Upper lobe of left lung (tissue), 6 donors: ENCODE measurements around the gene NKPD1. TPM values are rescaled to one million over a fixed set of nuclear protein-coding genes. Genes with fewer than 3 reads are reported as not detected.

Source experiments
- ATAC-seq, 2 donors: fragments of 200-7000 bp; cut with Tn5 transposase; one replicate each; pipeline ENCODE4 v1.9.1; 2022; ENCODE audit warnings: mild to moderate bottlenecking in 2 of 2, moderate library complexity in 2 of 2; ENCODE audit not compliant: low FRiP score in 2 of 2
- DNase-seq, 2 donors: peaks; one replicate each; pipeline ENCODE4 v3.0.0-alpha.2; 2019 to 2020
- H3K27ac ChIP-seq, 4 donors: fragments of 200-600 bp; sonication (generic); one replicate each; pipeline ENCODE4 v1.5.1; 2016 to 2019
- H3K27me3 ChIP-seq, 4 donors: fragments of 200-600 bp; sonication (generic); one replicate each; pipeline ENCODE4 v1.5.1; 2017 to 2019
- H3K36me3 ChIP-seq, 4 donors: fragments of 200-600 bp; sonication (generic); one replicate each; pipeline ENCODE4 v1.5.1; 2016 to 2019
- H3K4me1 ChIP-seq, 4 donors: fragments of 200-600 bp; sonication (generic); one replicate each; pipeline ENCODE4 v1.5.1; 2018 to 2019
- H3K4me3 ChIP-seq, 4 donors: fragments of 200-600 bp; sonication (generic); one replicate each; pipeline ENCODE4 v1.5.1; 2017 to 2019; ENCODE audit warnings: mild to moderate bottlenecking in 2 of 4, moderate library complexity in 1 of 4
- H3K9me3 ChIP-seq, 4 donors: fragments of 200-600 bp; sonication (generic); one replicate each; pipeline ENCODE4 v1.5.1; 2018 to 2019
- EP300 ChIP-seq, 4 donors: sonication (generic); formaldehyde crosslinking; IDR thresholded peaks; one replicate each; pipeline ENCODE4 v1.5.1; 2017; ENCODE audit warnings: antibody characterized with exemption in 4 of 4, control low read depth in 2 of 4
- POLR2A ChIP-seq, 4 donors: fragments of 450-650 bp; IDR thresholded peaks; one replicate each; pipeline ENCODE4 v1.5.1; 2016 to 2017; ENCODE audit warnings: antibody characterized with exemption in 4 of 4, mild to moderate bottlenecking in 2 of 4
- POLR2AphosphoS5 ChIP-seq, 2 donors: sonication (generic); formaldehyde crosslinking; IDR thresholded peaks; one replicate each; pipeline ENCODE4 v1.5.1; 2017; ENCODE audit warnings: antibody characterized with exemption in 2 of 2
- WGBS, 2 donors: methylation state at CpG; one replicate each; pipeline ENCODE4 v1.1.5; 2017 to 2018; 5-methylcytosine and 5-hydroxymethylcytosine counted together
- total RNA-seq, 6 donors: library from RNA; depleted of rRNA in 4 of 6; stranded (reverse); fragments of >200 nt in 4 of 6; gene quantifications; one replicate each; pipeline versions ENCODE4 v1.1.0 to v1.2.1, GENCODE V29; 2016 to 2021
- TF ChIP-seq, protein P1 (sequence below), 6 experiments: fragments of 450-650 bp in 4 of 6; fragments of 200-600 bp in 2 of 6; sonication (generic) in 2 of 6; IDR thresholded peaks; one replicate each; pipeline ENCODE4 v1.5.1; 2016 to 2019; ENCODE audit warnings: antibody characterized with exemption in 6 of 6
- donor health status: DM: no; HTN: no; CAD: no; lungs with moderate emphysema.
- donor health status: DM: no; HTN: yes; CAD: no; lungs with severe emphysema.

NKPD1 gene
- total RNA-seq, 6 donors from 2014 or later = under 0.01 to 1.00 (median 0.17) TPM; not detected in 1

DNA sequence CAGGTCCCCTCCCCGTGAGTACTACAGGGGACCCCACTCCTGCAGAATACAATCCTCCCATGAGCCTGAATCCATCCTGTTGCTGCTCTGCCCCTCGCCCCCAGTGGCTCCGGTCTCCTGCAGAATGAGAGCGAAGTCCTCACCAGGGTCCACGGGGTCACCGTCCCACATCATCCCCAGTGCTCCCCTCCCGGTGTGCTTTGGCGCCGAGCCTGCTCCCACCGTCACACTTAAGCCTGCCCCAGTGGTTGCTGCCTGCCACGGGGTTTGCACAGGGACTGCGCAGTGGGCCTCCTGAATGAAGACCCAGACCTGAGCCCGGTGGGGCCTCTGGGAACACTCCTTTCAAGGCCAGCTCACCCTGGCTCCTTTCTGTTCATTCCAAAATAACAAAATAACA lies 30.5 kb downstream of the NKPD1 start:
- Histone ChIP-seq H3K4me1 (peaks cover 0 to 9% (median 2%) of the 10 kb centered on the region in 4 donors), H3K27ac (no peak overlapping the region), H3K9me3 (no peaks in the 10 kb centered on the region), H3K36me3 (peaks cover 0 to 5% (median 0%) of the 10 kb centered on the region in 4 donors), H3K27me3 (no peaks in the 10 kb centered on the region), H3K4me3 (no peak overlapping the region)
- no peak for ATAC-seq
- WGBS, 2 donors = 97 to 100% methylated on average over 5 to 13 of the region's 13 CpGs
- no peak for DNase-seq
- TF ChIP-seq, protein P1, sequence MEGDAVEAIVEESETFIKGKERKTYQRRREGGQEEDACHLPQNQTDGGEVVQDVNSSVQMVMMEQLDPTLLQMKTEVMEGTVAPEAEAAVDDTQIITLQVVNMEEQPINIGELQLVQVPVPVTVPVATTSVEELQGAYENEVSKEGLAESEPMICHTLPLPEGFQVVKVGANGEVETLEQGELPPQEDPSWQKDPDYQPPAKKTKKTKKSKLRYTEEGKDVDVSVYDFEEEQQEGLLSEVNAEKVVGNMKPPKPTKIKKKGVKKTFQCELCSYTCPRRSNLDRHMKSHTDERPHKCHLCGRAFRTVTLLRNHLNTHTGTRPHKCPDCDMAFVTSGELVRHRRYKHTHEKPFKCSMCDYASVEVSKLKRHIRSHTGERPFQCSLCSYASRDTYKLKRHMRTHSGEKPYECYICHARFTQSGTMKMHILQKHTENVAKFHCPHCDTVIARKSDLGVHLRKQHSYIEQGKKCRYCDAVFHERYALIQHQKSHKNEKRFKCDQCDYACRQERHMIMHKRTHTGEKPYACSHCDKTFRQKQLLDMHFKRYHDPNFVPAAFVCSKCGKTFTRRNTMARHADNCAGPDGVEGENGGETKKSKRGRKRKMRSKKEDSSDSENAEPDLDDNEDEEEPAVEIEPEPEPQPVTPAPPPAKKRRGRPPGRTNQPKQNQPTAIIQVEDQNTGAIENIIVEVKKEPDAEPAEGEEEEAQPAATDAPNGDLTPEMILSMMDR (IDR thresholded peaks at IDR 0.05) = no peak
- TF ChIP-seq POLR2A (IDR thresholded peaks at IDR 0.05) (no peak), POLR2AphosphoS5 (IDR thresholded peaks at IDR 0.05) (no peak), EP300 (IDR thresholded peaks at IDR 0.05) (no peak)

DNA sequence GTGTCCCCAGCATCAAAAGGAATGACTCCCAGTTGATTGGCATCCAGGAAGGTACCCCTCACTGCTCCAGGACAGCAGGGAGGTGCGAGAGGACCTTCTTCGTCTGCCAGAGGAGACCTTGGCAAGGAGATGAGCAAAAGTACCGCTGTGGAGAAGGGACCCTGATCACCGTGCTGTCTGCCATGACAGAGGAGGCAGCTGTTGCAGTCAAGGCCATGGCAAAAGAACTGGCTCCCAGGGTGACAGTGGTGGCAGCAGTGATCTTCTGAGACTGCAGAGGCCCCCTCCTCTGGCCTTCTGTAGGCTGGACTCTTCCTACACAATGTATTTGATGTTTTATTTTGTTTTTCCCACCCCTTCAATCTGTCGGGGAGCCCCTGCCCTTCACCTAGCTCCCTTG lies 32.0 kb downstream of the NKPD1 start:
- ATAC-seq = no peak

DNA sequence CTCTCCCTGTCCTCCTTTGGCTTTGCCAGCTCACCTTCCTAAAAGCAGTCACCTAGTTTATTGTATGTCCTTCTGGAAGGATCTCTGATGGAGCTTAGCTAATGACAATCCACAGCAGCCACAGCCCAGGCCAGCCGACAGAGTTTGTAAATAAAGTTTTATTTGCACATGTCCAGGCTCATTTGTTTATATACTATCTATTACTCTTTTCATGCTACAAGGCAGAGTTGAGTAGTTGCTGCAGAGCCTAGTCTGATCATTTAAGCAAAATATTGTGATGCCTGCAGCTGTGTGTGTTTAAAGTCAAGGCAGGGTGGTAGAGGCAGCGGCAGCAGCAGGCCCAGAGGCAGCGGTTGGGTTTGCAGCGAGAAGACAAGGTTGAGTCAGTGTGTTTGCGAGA lies 32.6 kb downstream of the NKPD1 start:
- Histone ChIP-seq H3K4me1 (peaks cover 0 to 11% (median 2%) of the 10 kb centered on the region in 4 donors), H3K9me3 (no peaks in the 10 kb centered on the region), H3K27me3 (no peaks in the 10 kb centered on the region), H3K4me3 (no peak overlapping the region), H3K27ac (no peak overlapping the region), H3K36me3 (peaks cover 0 to 5% (median 0%) of the 10 kb centered on the region in 4 donors)
- ATAC-seq (no peak), DNase-seq (no peak)
- 94 to 95% methylated on average over 5 of the region's 5 CpGs for WGBS, 2 donors
- TF ChIP-seq POLR2A (IDR thresholded peaks at IDR 0.05) = no peak
- no peak for TF ChIP-seq POLR2AphosphoS5 (IDR thresholded peaks at IDR 0.05)
- no peak for TF ChIP-seq EP300 (IDR thresholded peaks at IDR 0.05)
- TF ChIP-seq, protein P1 (IDR thresholded peaks at IDR 0.05) = no peak

More for the DNA sequence above, 32.0 kb downstream of the NKPD1 start:
- Histone ChIP-seq H3K4me1 (peaks cover 0 to 9% (median 2%) of the 10 kb centered on the region in 4 donors), H3K27me3 (no peaks in the 10 kb centered on the region), H3K36me3 (peaks cover 0 to 5% (median 0%) of the 10 kb centered on the region in 4 donors), H3K4me3 (no peak overlapping the region), H3K9me3 (no peaks in the 10 kb centered on the region), H3K27ac (no peak overlapping the region)
- DNase-seq = no peak
- 90 to 92% methylated on average over 5 of the region's 5 CpGs for WGBS, 2 donors
- TF ChIP-seq, protein P1 (IDR thresholded peaks at IDR 0.05) = no peak
- TF ChIP-seq POLR2AphosphoS5 (IDR thresholded peaks at IDR 0.05) (no peak), POLR2A (IDR thresholded peaks at IDR 0.05) (no peak), EP300 (IDR thresholded peaks at IDR 0.05) (no peak)

DNA sequence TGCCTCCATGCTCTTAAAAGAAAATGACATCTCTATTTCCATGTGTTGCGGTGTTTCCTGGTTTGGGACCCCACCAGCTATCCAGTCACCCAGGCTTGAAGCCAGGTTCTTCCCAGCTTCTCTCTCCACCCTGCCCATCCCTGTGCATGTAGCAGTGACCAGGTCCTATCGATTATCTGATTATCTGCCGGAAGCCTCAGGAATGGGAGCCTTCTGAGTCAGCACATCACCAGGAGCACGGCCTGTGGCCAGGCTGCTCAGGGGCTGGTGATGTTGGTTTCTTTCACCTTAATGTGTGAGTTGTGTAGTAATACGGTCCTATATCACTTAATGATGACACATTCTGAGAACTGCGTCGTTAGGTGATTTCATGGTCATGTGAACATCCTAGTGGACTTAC lies 34.1 kb downstream of the NKPD1 start:
- Histone ChIP-seq H3K27me3 (no peaks in the 10 kb centered on the region), H3K9me3 (no peaks in the 10 kb centered on the region), H3K4me3 (no peak overlapping the region), H3K27ac (no peak overlapping the region), H3K36me3 (peaks cover 0 to 5% (median 0%) of the 10 kb centered on the region in 4 donors), H3K4me1 (peaks cover 0 to 21% (median 2%) of the 10 kb centered on the region in 4 donors)
- ATAC-seq (no peak), DNase-seq (no peak)
- TF ChIP-seq, protein P1 (IDR thresholded peaks at IDR 0.05) = no peak
- no peak for TF ChIP-seq POLR2A (IDR thresholded peaks at IDR 0.05)
- no peak for TF ChIP-seq POLR2AphosphoS5 (IDR thresholded peaks at IDR 0.05)
- TF ChIP-seq EP300 (IDR thresholded peaks at IDR 0.05) = no peak
- 92 to 95% methylated on average over 3 to 7 of the region's 7 CpGs for WGBS, 2 donors

DNA sequence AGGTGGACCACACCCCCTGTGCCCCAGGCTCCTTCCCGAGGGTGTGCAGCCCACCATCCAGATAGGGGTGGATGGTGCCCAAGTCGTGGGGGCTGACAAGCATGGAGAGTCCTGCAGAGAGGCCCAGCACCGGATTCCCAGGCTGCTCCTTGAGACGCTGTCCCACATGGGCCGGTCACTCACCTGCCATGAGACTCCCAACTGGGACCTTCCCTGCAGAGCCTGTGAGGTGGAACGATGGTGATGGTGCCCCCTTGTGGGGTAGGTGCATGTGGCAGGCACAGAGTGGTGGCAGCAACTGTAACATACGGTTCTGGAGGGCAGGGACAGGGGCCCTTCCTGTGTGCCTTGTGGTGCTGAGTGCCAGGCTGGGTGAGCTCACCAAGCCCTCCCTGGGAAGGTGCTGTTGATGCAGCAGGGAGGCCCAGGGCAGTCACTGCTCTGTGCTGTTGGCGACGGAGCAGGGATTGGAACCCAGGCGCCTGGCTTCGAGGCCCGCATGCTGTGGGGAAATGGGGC lies 34.7 kb downstream of the NKPD1 start:
- H3K4me3 ChIP-seq = no peak overlapping the region
- 55 to 96% methylated on average over 5 to 11 of the region's 12 CpGs for WGBS, 2 donors
- TF ChIP-seq POLR2AphosphoS5 (IDR thresholded peaks at IDR 0.05) (no peak), POLR2A (IDR thresholded peaks at IDR 0.05) (no peak)
- TF ChIP-seq, protein P1 (IDR thresholded peaks at IDR 0.05) = peak; percentile 44 to 81 (median 74)
- DNase-seq (peak in 1 of 2 donors; percentile 73), ATAC-seq (peak; percentile 70 to 76)
- peaks cover 0 to 27% (median 2%) of the 10 kb centered on the region in 4 donors for H3K4me1 ChIP-seq
- peaks cover 0 to 5% (median 0%) of the 10 kb centered on the region in 4 donors for H3K36me3 ChIP-seq
- H3K9me3 ChIP-seq = no peaks in the 10 kb centered on the region
- no peak overlapping the region for H3K27ac ChIP-seq
- H3K27me3 ChIP-seq = no peaks in the 10 kb centered on the region
